Calu3 (cell line): ENCODE data around the gene GTSE1. TPM values are rescaled to one million over a fixed set of nuclear protein-coding genes. Genes with fewer than 3 reads are reported as not detected.

Source experiments
- BruUV-seq: library from RNA; stranded (reverse); fragments of 400-500 nt; replicated peaks from 2 replicates; lab custom pipeline; 2021; lab: Mats Ljungman, UMichigan
- CTCF ChIA-PET: fragments of 300-600 bp; sonication (Branson Sonifier 250); formaldehyde crosslinking; loops from one replicate; lab custom pipeline; 2022; ENCODE audit warnings: antibody characterized with exemption; lab: Charles Lee
- DNase-seq: peaks from one replicate; pipeline ENCODE4 v3.0.0; 2022
- H3K27ac Mint-ChIP-seq: one replicate; pipeline ENCODE4 v1.8.0; 2022; ENCODE audit warnings: mixed read lengths; ENCODE audit not compliant: unreplicated experiment
- H3K27me3 Mint-ChIP-seq: one replicate; pipeline ENCODE4 v1.8.0; 2022; ENCODE audit warnings: mixed read lengths; ENCODE audit not compliant: unreplicated experiment
- H3K36me3 Mint-ChIP-seq: one replicate; pipeline ENCODE4 v1.8.0; 2022; ENCODE audit warnings: mild to moderate bottlenecking, moderate library complexity, mixed read lengths; ENCODE audit not compliant: insufficient read depth, unreplicated experiment
- H3K4me1 Mint-ChIP-seq: one replicate; pipeline ENCODE4 v1.8.0; 2022; ENCODE audit warnings: mild to moderate bottlenecking, low read depth, mixed read lengths; ENCODE audit not compliant: unreplicated experiment
- H3K4me3 Mint-ChIP-seq: one replicate; pipeline ENCODE4 v1.8.0; 2022; ENCODE audit warnings: mild to moderate bottlenecking, low read depth, moderate library complexity, mixed read lengths; ENCODE audit not compliant: unreplicated experiment
- H3K9me3 Mint-ChIP-seq: one replicate; pipeline ENCODE4 v1.8.0; 2022; ENCODE audit warnings: low read depth, mixed read lengths; ENCODE audit not compliant: unreplicated experiment
- intact Hi-C: fragments of 100-400 bp; cut with micrococcal nuclease; formaldehyde crosslinking; loops from one replicate; pipeline ENCODE4 v1.10.0; 2022; ENCODE audit not compliant: unreplicated experiment
- total RNA-seq: library from RNA; stranded (reverse); gene quantifications from 2 replicates; pipeline ENCODE4 v1.2.3, GENCODE V29; 2022
- TF ChIP-seq, protein P1 (sequence below): fragments of 200-600 bp; IDR thresholded peaks from one replicate; pipeline ENCODE4 v1.8.0; 2022; ENCODE audit warnings: antibody characterized with exemption; ENCODE audit not compliant: unreplicated experiment

GTSE1 gene
- total RNA-seq, 1 experiment from 2014 or later, result 53.5 TPM

DNA sequence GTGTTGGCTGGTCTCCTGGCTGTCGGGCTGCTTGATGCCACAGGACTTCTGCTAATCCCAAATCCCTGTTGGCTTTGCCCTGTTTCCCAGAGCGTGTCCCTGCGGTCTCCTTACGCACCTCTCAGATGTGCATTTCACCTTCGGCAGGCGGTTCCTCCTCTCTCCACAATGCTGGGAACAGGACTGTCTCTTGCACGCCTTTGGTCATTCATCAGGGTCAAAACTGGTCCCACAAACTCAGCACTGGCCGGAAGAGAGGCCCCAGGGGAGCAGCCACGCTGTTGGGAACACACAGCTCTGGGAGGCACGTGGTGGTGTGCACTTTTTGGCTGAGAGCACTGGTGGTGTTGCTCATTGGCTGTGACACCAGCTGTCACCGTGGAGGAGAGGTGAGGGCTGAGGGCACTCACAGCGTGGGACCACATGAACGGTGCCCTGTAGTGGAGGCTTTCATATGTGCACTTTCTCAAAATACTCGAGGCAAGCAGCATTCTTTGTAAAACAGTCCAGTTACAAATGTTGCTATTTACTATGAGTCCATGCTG is 23.6 kb downstream of the GTSE1 start:
- no peaks in the 10 kb centered on the region for H3K27me3 Mint-ChIP-seq
- H3K4me1 Mint-ChIP-seq, result no peaks in the 10 kb centered on the region
- CTCF ChIA-PET, result no interaction called here
- H3K27ac Mint-ChIP-seq, result no peak overlapping the region
- no peaks in the 10 kb centered on the region for H3K9me3 Mint-ChIP-seq
- H3K36me3 Mint-ChIP-seq, result peaks cover 59% of the 10 kb centered on the region
- BruUV-seq, result no TSS peak
- DNase-seq, result no peak
- H3K4me3 Mint-ChIP-seq, result no peak overlapping the region
- intact Hi-C loops, result no loop called here
- TF ChIP-seq, protein P1, sequence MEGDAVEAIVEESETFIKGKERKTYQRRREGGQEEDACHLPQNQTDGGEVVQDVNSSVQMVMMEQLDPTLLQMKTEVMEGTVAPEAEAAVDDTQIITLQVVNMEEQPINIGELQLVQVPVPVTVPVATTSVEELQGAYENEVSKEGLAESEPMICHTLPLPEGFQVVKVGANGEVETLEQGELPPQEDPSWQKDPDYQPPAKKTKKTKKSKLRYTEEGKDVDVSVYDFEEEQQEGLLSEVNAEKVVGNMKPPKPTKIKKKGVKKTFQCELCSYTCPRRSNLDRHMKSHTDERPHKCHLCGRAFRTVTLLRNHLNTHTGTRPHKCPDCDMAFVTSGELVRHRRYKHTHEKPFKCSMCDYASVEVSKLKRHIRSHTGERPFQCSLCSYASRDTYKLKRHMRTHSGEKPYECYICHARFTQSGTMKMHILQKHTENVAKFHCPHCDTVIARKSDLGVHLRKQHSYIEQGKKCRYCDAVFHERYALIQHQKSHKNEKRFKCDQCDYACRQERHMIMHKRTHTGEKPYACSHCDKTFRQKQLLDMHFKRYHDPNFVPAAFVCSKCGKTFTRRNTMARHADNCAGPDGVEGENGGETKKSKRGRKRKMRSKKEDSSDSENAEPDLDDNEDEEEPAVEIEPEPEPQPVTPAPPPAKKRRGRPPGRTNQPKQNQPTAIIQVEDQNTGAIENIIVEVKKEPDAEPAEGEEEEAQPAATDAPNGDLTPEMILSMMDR, result no peak

DNA sequence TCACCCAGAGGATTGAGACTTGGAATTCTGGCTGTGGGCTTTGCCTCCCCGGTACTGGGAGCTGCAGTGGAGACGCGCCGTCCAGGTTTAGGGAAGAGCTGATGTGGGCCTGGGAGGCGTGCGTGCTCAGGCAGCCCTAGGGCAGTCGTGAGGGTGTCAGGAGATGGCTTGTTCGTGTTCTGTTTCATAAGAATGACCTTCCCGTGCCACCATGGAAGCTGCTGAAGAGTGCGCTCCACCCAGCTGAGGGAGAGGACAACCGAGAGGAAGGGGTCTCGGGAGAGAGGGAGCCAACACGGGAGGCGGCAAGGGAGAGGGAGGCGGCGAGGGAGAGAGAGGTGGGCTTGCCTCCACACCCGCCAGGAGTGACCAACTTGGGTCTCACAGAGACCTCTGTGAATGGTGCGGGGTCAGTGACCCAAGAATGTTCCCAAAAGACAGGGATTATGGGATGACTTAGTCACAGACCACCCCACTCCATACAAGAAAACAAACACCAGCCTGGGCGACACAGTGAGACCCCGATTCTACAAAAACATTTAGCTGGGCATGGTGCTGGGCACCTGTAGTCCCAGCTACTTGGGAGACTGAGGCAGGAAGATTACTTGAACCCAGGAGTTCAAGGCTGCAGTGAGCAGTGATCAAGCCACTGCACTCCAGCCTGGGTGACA is 24.2 kb downstream of the GTSE1 start:
- Mint-ChIP-seq H3K27me3 (no peaks in the 10 kb centered on the region), H3K4me1 (no peaks in the 10 kb centered on the region), H3K4me3 (no peak overlapping the region), H3K36me3 (peaks cover 62% of the 10 kb centered on the region), H3K27ac (no peak overlapping the region), H3K9me3 (no peaks in the 10 kb centered on the region)
- TF ChIP-seq, protein P1, result no peak
- no TSS peak for BruUV-seq
- CTCF ChIA-PET, result no interaction called here
- intact Hi-C loops, result no loop called here
- no peak for DNase-seq

DNA sequence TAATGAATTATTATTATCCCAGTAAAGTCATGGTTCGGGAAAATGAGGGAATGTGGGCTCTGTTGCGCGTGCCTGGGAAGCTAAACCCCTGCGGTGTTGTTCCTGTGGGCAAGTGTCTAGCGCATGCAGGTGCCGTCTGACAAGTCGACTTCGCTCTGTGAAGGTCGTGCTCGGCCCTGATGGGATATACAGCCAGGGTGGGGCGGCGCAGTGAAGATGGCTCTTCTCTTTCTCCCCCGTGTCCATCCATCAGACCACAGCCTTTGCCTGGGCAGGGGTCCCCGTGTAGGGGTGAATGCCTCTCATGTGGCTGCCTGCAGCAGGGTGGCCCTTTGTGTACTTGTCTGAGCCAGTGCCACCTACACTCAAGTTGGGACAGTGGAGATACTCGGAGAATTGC is 26.0 kb downstream of the GTSE1 start:
- Mint-ChIP-seq H3K27me3 (no peaks in the 10 kb centered on the region), H3K9me3 (no peaks in the 10 kb centered on the region), H3K4me3 (no peak overlapping the region), H3K36me3 (peaks cover 60% of the 10 kb centered on the region), H3K27ac (no peak overlapping the region), H3K4me1 (no peaks in the 10 kb centered on the region)
- DNase-seq, result no peak
- CTCF ChIA-PET, result no interaction called here
- intact Hi-C loops, result no loop called here
- BruUV-seq, result no TSS peak
- TF ChIP-seq, protein P1, result no peak

DNA sequence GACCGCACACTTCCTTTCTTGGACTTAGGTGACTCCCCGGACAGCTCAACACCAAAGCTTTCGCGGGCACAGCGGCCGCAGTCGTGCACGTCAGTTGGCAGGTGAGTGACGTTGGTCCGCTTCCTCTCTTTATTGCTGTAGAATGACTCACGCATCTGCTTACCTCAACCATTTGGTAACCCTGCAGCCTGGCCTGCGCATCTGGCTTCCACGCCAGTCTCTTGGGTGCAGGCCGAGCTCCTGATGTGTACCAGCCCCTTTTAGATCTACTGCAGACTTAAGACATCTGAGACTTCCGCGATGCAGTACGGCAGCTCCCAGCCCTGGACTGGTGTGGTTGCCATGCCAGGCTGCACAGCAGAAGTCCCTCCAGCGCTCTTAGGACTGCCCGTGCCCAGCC is 26.5 kb downstream of the GTSE1 start:
- no peak overlapping the region for H3K4me3 Mint-ChIP-seq
- peaks cover 60% of the 10 kb centered on the region for H3K36me3 Mint-ChIP-seq
- intact Hi-C loops, result no loop called here
- no peaks in the 10 kb centered on the region for H3K4me1 Mint-ChIP-seq
- no peaks in the 10 kb centered on the region for H3K9me3 Mint-ChIP-seq
- CTCF ChIA-PET, result no interaction called here
- no peak for DNase-seq
- no TSS peak for BruUV-seq
- no peak overlapping the region for H3K27ac Mint-ChIP-seq
- TF ChIP-seq, protein P1, result no peak
- H3K27me3 Mint-ChIP-seq, result no peaks in the 10 kb centered on the region
